A673 (cell line): ENCODE results near the gene NKX1-1.

Source experiments
- EZH2 ChIP-seq: fragments of 200-600 bp; sonication (generic); IDR thresholded peaks from 2 replicates; pipeline ENCODE4 v1.6.1; 2017; ENCODE audit warnings: borderline replicate concordance, low read depth, mild to moderate bottlenecking, mixed read lengths, antibody characterized with exemption, low read length; ENCODE audit not compliant: poor library complexity, severe bottlenecking
- TF ChIP-seq, protein P1 (sequence below): fragments of 300-800, 200-600 bp; sonication (generic); conservative IDR thresholded peaks from 2 replicates; pipeline ENCODE4 v1.5.1; 2017; ENCODE audit warnings: low read depth, mild to moderate bottlenecking, antibody characterized with exemption, low read length, moderate library complexity, mixed read lengths

DNA sequence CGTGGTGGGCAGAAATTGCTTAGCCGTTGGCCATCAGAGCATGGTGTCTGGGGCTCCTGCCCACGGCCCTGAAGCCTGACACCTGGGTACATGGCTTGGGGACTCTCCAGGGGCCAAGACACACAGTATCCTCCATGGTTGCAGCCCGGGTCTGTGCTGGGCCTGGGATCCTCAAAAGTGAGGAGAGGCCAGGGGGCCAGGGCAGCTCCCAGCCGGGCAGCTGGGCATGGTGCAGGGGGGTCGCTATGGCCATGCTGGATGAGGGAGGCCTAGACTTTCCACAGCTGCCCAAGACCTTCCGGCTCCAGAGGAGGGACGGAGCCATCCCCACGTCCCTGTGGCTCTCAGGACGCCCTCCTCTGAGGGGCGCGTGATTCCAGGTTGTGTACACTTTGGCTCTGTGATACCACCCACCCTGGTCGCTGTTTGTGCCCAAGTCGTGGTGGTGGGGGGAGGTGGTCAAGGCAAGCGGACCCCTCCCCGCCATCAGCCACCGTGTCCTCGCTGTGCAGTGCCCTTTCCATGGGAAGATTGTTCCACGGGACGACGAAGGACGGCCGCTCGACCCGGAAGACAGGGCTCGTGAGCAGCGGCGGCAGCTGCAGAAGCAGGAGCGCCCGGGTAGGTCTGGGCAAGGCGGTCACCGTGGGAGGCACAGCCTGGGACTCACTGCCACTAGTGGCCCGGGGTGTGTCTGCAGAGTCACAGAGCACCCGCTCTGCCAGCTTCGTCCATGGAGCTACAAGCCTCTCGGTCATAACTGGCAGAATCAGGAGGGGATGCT lies 25.7 kb downstream of the NKX1-1 start:
- TF ChIP-seq, protein P1, sequence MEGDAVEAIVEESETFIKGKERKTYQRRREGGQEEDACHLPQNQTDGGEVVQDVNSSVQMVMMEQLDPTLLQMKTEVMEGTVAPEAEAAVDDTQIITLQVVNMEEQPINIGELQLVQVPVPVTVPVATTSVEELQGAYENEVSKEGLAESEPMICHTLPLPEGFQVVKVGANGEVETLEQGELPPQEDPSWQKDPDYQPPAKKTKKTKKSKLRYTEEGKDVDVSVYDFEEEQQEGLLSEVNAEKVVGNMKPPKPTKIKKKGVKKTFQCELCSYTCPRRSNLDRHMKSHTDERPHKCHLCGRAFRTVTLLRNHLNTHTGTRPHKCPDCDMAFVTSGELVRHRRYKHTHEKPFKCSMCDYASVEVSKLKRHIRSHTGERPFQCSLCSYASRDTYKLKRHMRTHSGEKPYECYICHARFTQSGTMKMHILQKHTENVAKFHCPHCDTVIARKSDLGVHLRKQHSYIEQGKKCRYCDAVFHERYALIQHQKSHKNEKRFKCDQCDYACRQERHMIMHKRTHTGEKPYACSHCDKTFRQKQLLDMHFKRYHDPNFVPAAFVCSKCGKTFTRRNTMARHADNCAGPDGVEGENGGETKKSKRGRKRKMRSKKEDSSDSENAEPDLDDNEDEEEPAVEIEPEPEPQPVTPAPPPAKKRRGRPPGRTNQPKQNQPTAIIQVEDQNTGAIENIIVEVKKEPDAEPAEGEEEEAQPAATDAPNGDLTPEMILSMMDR = no peak
- no peak for TF ChIP-seq EZH2
